ENCODE results near the gene DOCK1. TPM values are rescaled to one million over a fixed set of nuclear protein-coding genes. Genes with fewer than 3 reads are reported as not detected.
A peak's percentile ranks its signal among the peaks of the same experiment; 100 is the strongest.

Gene DOCK1
- total RNA-seq, 2 donors from 2014 or later: 72.4 to 89.3 TPM

GRCh38 chr10:126997801-126998590 is 92.8 kb downstream of the DOCK1 start:
- Histone ChIP-seq H3K9me3 (ENCODE audit: control insufficient read depth, low read length) (peaks cover 13% of the 10 kb centered on the region), H3K9ac (ENCODE audit: extremely low read depth, low read length, poor library complexity, severe bottlenecking) (no peak overlapping the region), H3K36me3 (ENCODE audit: control insufficient read depth, insufficient read depth, low read length) (peaks cover 77% of the 10 kb centered on the region), H3K4me1 (ENCODE audit: control insufficient read depth, insufficient read depth, low read length) (no peaks in the 10 kb centered on the region), H3K27ac (ENCODE audit: low read depth, low read length) (no peak overlapping the region), H3K27me3 (ENCODE audit: control insufficient read depth, insufficient read depth, low read length, poor library complexity, severe bottlenecking) (no peaks in the 10 kb centered on the region), H3K4me3 (ENCODE audit: low read length) (no peak overlapping the region)
- Mint-ChIP-seq H3K4me1 (no peaks in the 10 kb centered on the region), H3K27me3 (ENCODE audit: insufficient read depth) (no peaks in the 10 kb centered on the region), H3K27ac (no peak overlapping the region), H3K9me3 (peaks cover 24% of the 10 kb centered on the region), H3K36me3 (ENCODE audit: low read depth) (peaks cover 97% of the 10 kb centered on the region), H3K4me3 (no peak overlapping the region)
- DNase-seq: peak; percentile 3
- WGBS, 2 experiments (ENCODE audit: insufficient coverage in 1 of 2, insufficient read length in 1 of 2): 96 to 97% methylated on average over 7 to 8 of the region's 8 CpGs
- no peak for TF ChIP-seq CTCF (conservative IDR thresholded peaks at IDR 0.05)

- Histone ChIP-seq H3K36me3 (ENCODE audit: control insufficient read depth, insufficient read depth, low read length) (peaks cover 74% of the 10 kb centered on the region), H3K27ac (ENCODE audit: low read depth, low read length) (no peak overlapping the region), H3K9me3 (ENCODE audit: control insufficient read depth, low read length) (peaks cover 3% of the 10 kb centered on the region), H3K4me3 (ENCODE audit: low read length) (no peak overlapping the region), H3K4me1 (ENCODE audit: control insufficient read depth, insufficient read depth, low read length) (no peaks in the 10 kb centered on the region), H3K27me3 (ENCODE audit: control insufficient read depth, insufficient read depth, low read length, poor library complexity, severe bottlenecking) (no peaks in the 10 kb centered on the region), H3K9ac (ENCODE audit: extremely low read depth, low read length, poor library complexity, severe bottlenecking) (no peak overlapping the region)
- H3K27me3 Mint-ChIP-seq (ENCODE audit: insufficient read depth): no peaks in the 10 kb centered on the region
- no peak for TF ChIP-seq CTCF (conservative IDR thresholded peaks at IDR 0.05)
- H3K27ac Mint-ChIP-seq: no peak overlapping the region
- no peaks in the 10 kb centered on the region for H3K4me1 Mint-ChIP-seq
- H3K4me3 Mint-ChIP-seq: no peak overlapping the region
- WGBS, 2 experiments (ENCODE audit: insufficient coverage in 1 of 2, insufficient read length in 1 of 2): 97 to 98% methylated on average over 10 to 12 of the region's 12 CpGs
- H3K9me3 Mint-ChIP-seq: peaks cover 4% of the 10 kb centered on the region
- DNase-seq: peak; percentile 25
- H3K36me3 Mint-ChIP-seq (ENCODE audit: low read depth): peaks cover 85% of the 10 kb centered on the region
Observed at GRCh38 chr10:127000598-127000997, 95.4 kb downstream of the DOCK1 start.

GRCh38 chr10:127003032-127003685 is 97.9 kb downstream of the DOCK1 start:
- TF ChIP-seq CTCF (conservative IDR thresholded peaks at IDR 0.05): no peak
- WGBS, 2 experiments (ENCODE audit: insufficient coverage in 1 of 2, insufficient read length in 1 of 2): 83 to 87% methylated on average over 9 of the region's 9 CpGs
- H3K36me3 Mint-ChIP-seq (ENCODE audit: low read depth): peaks cover 80% of the 10 kb centered on the region

More at GRCh38 chr10:127003032-127003685, 97.9 kb downstream of the DOCK1 start:
- Histone ChIP-seq H3K9ac (ENCODE audit: extremely low read depth, low read length, poor library complexity, severe bottlenecking) (no peak overlapping the region), H3K4me3 (ENCODE audit: low read length) (no peak overlapping the region), H3K27ac (ENCODE audit: low read depth, low read length) (no peak overlapping the region), H3K4me1 (ENCODE audit: control insufficient read depth, insufficient read depth, low read length) (no peaks in the 10 kb centered on the region), H3K36me3 (ENCODE audit: control insufficient read depth, insufficient read depth, low read length) (peaks cover 59% of the 10 kb centered on the region), H3K9me3 (ENCODE audit: control insufficient read depth, low read length) (no peaks in the 10 kb centered on the region), H3K27me3 (ENCODE audit: control insufficient read depth, insufficient read depth, low read length, poor library complexity, severe bottlenecking) (no peaks in the 10 kb centered on the region)
- Mint-ChIP-seq H3K4me3 (no peak overlapping the region), H3K9me3 (no peaks in the 10 kb centered on the region), H3K27ac (peak overlapping the region; percentile 2), H3K27me3 (ENCODE audit: insufficient read depth) (no peaks in the 10 kb centered on the region), H3K4me1 (peaks cover 8% of the 10 kb centered on the region)
- no peak for DNase-seq

Measured in endodermal cell (in vitro differentiated cells).